HG02840 (cell line): Measurements from ENCODE around the gene CIDEA.

Source experiments
- ATAC-seq: cut with Tn5 transposase; IDR thresholded peaks from one replicate; pipeline ENCODE4 v1.9.1; 2021; ENCODE audit warnings: mild to moderate bottlenecking, moderate library complexity, moderate number of reproducible peaks; ENCODE audit not compliant: unreplicated experiment, low FRiP score

The CIDEA gene

GRCh38 chr18:12314591-12315305, 60.6 kb downstream of the CIDEA start:
- ATAC-seq, result no peak

DNA sequence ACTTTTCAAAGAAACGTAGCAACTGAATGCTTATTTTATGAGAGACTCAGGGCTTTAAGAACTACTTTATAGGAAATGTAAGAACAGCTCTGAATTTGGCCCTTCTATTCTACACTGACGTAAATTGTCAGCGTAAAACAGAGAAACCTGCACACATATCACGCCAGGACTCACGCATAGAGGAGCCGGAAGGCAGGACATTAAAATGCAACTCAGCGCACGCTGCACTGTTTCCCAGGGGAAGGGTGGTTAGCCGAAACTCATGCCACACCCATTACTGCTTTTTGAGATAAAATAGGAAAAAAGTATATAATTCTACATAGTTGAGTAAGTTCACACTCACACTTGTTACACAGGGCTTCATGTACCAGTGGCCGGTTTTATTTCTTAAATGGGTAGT, 61.3 kb downstream of the CIDEA start:
- no peak for ATAC-seq

DNA sequence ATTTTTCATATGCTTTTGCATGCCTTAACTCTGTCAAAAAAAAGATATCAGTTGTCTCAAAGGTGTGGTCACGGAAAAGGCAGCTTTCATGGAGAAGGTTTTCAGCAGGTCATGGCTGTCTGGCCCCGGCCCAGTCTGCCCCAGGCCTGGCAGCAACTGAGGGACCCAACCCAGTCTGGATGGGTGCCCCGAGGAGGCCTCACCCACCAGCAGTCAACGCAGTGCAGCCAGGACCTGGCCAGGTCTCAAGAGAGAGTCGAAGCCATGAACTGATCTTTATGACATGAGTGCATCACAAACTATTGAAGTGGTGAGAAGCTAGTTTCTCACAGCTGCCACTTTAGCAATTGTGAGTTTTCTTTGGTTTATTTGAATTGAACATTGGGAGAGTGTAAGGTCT, 61.8 kb downstream of the CIDEA start:
- ATAC-seq, result no peak

- no peak for ATAC-seq
Measured at GRCh38 chr18:12317664-12318333, 63.6 kb downstream of the CIDEA start.

GRCh38 chr18:12318334-12318697, 64.2 kb downstream of the CIDEA start:
- ATAC-seq, result no peak

DNA sequence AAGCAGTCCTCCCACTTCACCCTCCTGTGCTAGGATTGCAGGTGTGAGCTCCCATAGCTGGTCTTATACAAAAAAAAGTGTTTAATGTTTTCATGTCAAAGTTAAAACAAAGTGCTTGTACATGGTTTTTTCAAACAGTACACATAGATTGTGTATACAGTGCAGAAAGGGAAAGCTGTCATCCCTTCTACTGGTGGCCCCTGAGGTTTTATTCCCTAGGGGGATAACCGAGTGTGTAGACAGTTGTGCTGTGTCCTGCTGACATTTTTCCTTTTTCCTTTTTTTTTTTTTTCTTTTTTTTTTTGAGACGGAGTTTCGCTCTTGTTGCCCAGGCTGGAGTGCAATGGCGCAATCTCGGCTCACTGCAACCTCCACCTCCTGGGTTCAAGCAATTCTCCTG, 64.7 kb downstream of the CIDEA start:
- no peak for ATAC-seq

DNA sequence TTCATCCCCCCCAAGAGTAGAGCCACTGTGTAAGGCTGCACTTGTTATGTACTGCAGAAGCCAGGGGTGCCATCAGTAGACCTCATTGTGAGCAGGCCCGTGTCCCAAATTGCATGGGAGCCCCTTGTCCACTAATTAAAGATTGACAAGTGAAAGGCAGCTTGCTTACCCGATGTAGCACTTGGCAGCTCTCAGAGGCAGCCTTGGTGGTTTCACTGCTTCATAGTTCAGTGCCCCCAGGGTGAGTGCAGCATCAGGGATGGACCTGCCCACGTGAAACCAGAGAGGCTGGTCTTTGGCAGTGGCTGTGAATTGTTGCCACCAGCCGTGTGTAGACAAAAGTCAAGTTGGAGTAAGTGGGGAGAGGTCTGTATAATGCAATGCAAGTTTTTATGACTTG, 67.2 kb downstream of the CIDEA start:
- peak; percentile 52 for ATAC-seq

GRCh38 chr18:12324991-12325725, 71.0 kb downstream of the CIDEA start:
- no peak for ATAC-seq

DNA sequence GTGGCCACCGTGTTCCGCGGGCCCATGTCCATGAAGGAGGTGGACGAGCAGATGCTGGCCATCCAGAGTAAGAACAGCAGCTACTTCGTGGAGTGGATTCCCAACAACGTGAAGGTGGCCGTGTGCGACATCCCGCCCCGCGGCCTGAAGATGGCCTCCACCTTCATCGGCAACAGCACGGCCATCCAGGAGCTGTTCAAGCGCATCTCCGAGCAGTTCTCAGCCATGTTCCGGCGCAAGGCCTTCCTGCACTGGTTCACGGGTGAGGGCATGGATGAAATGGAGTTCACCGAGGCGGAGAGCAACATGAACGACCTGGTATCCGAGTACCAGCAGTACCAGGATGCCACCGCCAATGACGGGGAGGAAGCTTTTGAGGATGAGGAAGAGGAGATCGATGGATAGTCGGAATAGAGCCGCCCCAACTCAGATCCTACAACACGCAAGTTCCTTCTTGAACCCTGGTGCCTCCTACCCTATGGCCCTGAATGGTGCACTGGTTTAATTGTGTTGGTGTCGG, 71.6 kb downstream of the CIDEA start:
- no peak for ATAC-seq

DNA sequence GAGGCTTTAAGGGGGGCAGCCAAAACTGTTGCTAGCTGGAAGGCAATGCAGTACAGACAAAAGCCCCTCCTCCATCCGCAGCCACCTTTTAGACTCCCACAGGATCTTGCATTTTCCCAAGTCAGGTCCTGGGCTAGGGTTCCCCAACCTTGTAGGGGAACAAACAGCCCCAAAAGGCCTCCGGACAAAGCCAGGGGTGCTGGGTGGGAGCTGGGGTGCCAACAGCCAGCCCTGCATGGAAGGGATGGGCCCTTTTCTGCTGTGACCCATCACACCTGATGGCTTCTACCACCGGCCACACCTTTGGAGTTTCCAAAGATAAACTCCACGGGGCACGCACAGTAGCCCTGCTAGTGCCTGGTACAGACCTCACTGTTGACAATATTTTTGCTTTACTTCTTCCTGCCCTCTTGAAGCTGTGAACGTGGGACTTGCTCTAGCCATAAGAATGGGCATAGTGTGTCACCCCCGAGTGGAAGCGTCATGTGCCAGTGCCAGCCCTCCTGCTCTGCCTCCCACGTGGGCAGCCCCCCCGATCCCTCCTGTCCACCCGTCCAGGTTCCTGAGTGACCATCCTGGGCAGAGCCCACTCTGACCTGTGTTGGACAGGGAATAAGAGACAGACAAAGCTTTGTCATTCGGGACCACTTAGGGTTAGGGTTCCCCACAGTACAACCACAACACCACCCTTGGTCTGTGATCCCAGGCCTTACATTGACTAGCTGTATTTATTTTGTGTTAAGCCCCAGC, 72.7 kb downstream of the CIDEA start:
- ATAC-seq, result no peak
